Right lobe of liver (tissue), 4 donors: ENCODE measurements around the gene FAM168A.

Experiments used
- POLR2A ChIP-seq: fragments of 450-650 bp; IDR thresholded peaks from one replicate; pipeline ENCODE4 v1.6.1; 2017; ENCODE audit warnings: antibody characterized with exemption, mild to moderate bottlenecking
- TF ChIP-seq, protein P1 (sequence below), 4 donors: fragments of 200-600 bp in 3 of 4; fragments of 450-650 bp in 1 of 4; IDR thresholded peaks; one replicate each; pipeline versions ENCODE4 v1.5.1 to v1.8.0; 2016 to 2022; ENCODE audit warnings: antibody characterized with exemption in 4 of 4, mild to moderate bottlenecking in 2 of 4
- donor health status: DM: no; HTN: no; CAD: no.
- donor health status: DM: no; HTN: no; CAD: no.
- donor health status: DM: no; HTN: yes; CAD: no.

DNA sequence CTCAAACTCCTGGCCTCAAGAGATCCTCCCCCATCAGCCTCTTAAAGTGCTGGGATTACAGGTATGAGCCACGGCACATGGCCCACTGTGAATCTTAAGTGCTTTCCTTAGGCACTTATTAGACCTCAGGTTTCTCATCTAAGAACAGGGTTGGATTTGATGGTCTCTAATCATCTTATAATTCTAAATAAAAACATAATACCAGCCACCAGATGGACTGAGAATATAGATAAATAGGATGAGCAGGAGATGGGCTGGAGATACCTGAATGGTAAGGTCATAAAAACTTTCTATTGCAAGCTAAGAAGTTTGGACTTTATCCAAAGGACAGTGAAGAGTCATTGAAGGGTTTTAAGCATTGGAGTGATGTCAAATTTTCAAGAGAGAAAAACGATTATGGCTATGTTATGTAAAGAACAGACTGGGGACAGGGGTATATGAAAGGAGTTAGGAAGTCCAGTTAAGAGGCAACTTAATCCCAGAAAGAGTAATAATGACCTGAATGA is 136.5 kb downstream of the FAM168A start:
- TF ChIP-seq, protein P1, sequence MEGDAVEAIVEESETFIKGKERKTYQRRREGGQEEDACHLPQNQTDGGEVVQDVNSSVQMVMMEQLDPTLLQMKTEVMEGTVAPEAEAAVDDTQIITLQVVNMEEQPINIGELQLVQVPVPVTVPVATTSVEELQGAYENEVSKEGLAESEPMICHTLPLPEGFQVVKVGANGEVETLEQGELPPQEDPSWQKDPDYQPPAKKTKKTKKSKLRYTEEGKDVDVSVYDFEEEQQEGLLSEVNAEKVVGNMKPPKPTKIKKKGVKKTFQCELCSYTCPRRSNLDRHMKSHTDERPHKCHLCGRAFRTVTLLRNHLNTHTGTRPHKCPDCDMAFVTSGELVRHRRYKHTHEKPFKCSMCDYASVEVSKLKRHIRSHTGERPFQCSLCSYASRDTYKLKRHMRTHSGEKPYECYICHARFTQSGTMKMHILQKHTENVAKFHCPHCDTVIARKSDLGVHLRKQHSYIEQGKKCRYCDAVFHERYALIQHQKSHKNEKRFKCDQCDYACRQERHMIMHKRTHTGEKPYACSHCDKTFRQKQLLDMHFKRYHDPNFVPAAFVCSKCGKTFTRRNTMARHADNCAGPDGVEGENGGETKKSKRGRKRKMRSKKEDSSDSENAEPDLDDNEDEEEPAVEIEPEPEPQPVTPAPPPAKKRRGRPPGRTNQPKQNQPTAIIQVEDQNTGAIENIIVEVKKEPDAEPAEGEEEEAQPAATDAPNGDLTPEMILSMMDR (IDR thresholded peaks at IDR 0.05): no peak
- no peak for TF ChIP-seq POLR2A
